Peyer's patch (tissue), 4 donors: Measurements from ENCODE around the gene RILPL1. TPM values are rescaled to one million over a fixed set of nuclear protein-coding genes. Genes with fewer than 3 reads are reported as not detected.
"Not testable (repeated sequence)": the region's sequence is repeated elsewhere in the genome, so short reads cannot be mapped to it uniquely, and the experiment has no call there.

ENCODE experiments used
- DNase-seq, 3 donors: peaks; one replicate each; pipeline ENCODE4 v3.0.0-alpha.2; 2017 to 2019
- H3K27ac ChIP-seq, 4 donors: fragments of 200-600 bp; sonication (generic); one replicate each; pipeline ENCODE4 v1.5.1; 2016 to 2019
- H3K27me3 ChIP-seq, 2 donors: fragments of 200-600 bp; sonication (generic); one replicate each; pipeline ENCODE4 v1.5.1; 2019
- H3K36me3 ChIP-seq, 3 donors: fragments of 200-600 bp; sonication (generic); one replicate each; pipeline ENCODE4 v1.5.1; 2016 to 2019
- H3K4me1 ChIP-seq, 4 donors: fragments of 200-600 bp; sonication (generic); one replicate each; pipeline ENCODE4 v1.5.1; 2016 to 2019
- H3K4me3 ChIP-seq, 4 donors: fragments of 200-600 bp; sonication (generic); 1 replicate in 3 of 4; 2 replicates in 1 of 4; pipeline ENCODE4 v1.5.1; 2016 to 2019; ENCODE audit warnings: mild to moderate bottlenecking in 1 of 4
- H3K9me3 ChIP-seq, 4 donors: fragments of 200-600 bp; sonication (generic); one replicate each; pipeline ENCODE4 v1.5.1; 2016 to 2019; ENCODE audit warnings: mild to moderate bottlenecking in 1 of 4
- POLR2A ChIP-seq, 2 donors: fragments of 450-650 bp; IDR thresholded peaks; one replicate each; pipeline ENCODE4 v1.5.1; 2017; ENCODE audit warnings: antibody characterized with exemption in 2 of 2, mild to moderate bottlenecking in 2 of 2, moderate library complexity in 2 of 2
- total RNA-seq, 4 donors: library from RNA; depleted of rRNA; stranded (reverse); fragments of >200 nt; gene quantifications; one replicate each; pipeline ENCODE4 v1.1.0, GENCODE V29; 2016
- TF ChIP-seq, protein P1 (sequence below), 6 experiments: fragments of 450-650 bp in 4 of 6; fragments of 200-600 bp in 2 of 6; sonication (generic) in 1 of 6; IDR thresholded peaks; one replicate each; pipeline ENCODE4 v1.5.1; 2017 to 2019; ENCODE audit warnings: antibody characterized with exemption in 6 of 6, mild to moderate bottlenecking in 3 of 6, moderate library complexity in 1 of 6

RILPL1 gene
- total RNA-seq, 4 donors from 2014 or later: 1.4 to 29.7 (median 4.6) TPM

DNA sequence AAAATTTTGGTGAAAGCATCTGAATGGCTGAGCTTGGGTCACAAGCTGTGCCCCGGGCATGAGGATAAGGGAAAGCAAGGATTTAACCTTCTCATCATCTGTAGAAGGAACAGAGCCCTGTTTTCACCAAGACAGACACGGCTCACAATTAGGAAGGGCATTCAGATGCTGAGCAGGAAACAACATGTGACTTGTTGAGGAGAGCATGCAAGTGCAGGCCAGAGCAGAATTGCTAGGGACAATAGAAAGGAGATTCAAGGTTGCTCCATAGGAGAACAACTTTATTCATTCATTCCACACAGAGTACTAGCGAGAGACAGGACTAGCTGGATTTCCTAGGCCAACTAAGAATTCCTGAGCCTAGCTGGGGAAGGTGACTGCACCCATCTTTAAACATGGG, 14.6 kb upstream of the RILPL1 start:
- DNase-seq: no peak
- Histone ChIP-seq H3K27me3 (no peaks in the 10 kb centered on the region), H3K9me3 (no peaks in the 10 kb centered on the region), H3K36me3 (no peaks in the 10 kb centered on the region), H3K4me1 (no peaks in the 10 kb centered on the region), H3K27ac (no peak overlapping the region), H3K4me3 (no peak overlapping the region)
- TF ChIP-seq POLR2A (IDR thresholded peaks at IDR 0.05): no peak
- TF ChIP-seq, protein P1, sequence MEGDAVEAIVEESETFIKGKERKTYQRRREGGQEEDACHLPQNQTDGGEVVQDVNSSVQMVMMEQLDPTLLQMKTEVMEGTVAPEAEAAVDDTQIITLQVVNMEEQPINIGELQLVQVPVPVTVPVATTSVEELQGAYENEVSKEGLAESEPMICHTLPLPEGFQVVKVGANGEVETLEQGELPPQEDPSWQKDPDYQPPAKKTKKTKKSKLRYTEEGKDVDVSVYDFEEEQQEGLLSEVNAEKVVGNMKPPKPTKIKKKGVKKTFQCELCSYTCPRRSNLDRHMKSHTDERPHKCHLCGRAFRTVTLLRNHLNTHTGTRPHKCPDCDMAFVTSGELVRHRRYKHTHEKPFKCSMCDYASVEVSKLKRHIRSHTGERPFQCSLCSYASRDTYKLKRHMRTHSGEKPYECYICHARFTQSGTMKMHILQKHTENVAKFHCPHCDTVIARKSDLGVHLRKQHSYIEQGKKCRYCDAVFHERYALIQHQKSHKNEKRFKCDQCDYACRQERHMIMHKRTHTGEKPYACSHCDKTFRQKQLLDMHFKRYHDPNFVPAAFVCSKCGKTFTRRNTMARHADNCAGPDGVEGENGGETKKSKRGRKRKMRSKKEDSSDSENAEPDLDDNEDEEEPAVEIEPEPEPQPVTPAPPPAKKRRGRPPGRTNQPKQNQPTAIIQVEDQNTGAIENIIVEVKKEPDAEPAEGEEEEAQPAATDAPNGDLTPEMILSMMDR (IDR thresholded peaks at IDR 0.05): no peak

DNA sequence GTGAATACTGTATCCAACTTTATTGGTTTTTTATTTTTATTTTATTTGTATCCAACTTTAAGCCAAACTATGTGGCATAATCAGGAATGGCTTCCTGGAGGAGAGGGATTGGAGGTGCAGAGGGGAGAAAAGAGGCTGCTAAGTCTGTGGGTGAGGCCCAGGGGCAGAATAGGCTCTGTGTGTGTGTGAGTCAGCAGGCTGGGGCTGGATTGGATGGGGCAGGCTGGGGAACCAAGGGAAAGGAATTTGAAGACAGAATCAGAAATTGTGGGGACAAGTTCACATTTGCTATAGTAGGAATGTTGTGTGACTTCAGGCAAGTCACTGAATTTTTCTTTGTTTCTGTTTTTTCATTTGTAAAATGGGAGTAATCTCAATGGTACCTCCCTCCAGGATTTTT, 12.8 kb upstream of the RILPL1 start:
- no peaks in the 10 kb centered on the region for H3K4me1 ChIP-seq
- H3K36me3 ChIP-seq: no peaks in the 10 kb centered on the region
- H3K9me3 ChIP-seq: no peaks in the 10 kb centered on the region
- no peak overlapping the region for H3K4me3 ChIP-seq
- no peak for DNase-seq
- no peaks in the 10 kb centered on the region for H3K27me3 ChIP-seq
- H3K27ac ChIP-seq: no peak overlapping the region
- TF ChIP-seq, protein P1 (IDR thresholded peaks at IDR 0.05): no peak
- no peak for TF ChIP-seq POLR2A (IDR thresholded peaks at IDR 0.05)

DNA sequence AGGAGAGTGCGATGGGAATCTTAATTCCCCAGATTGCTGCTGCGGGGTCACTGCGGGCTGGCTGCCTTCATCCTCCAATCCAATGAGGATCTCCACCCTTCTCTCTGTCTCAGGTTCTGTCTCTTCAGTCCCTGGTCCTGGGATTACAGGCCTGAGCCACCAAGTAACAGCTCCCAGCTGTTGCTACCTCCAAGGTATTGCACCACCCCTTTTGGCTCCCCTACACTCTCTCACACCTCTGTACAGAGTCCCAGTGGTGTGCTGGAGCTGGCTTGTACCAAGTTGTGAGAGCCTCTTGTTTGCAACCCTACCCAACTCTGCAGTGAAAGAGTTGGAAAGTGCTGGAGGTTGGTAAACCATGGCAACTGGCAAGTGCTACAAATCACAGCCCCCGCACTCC, 10.0 kb upstream of the RILPL1 start:
- DNase-seq: no peak
- no peaks in the 10 kb centered on the region for H3K9me3 ChIP-seq
- H3K36me3 ChIP-seq: no peaks in the 10 kb centered on the region
- no peak overlapping the region for H3K4me3 ChIP-seq
- H3K4me1 ChIP-seq: no peaks in the 10 kb centered on the region
- no peak overlapping the region for H3K27ac ChIP-seq
- H3K27me3 ChIP-seq: no peaks in the 10 kb centered on the region
- TF ChIP-seq POLR2A (IDR thresholded peaks at IDR 0.05): no peak
- TF ChIP-seq, protein P1 (IDR thresholded peaks at IDR 0.05): no peak

DNA sequence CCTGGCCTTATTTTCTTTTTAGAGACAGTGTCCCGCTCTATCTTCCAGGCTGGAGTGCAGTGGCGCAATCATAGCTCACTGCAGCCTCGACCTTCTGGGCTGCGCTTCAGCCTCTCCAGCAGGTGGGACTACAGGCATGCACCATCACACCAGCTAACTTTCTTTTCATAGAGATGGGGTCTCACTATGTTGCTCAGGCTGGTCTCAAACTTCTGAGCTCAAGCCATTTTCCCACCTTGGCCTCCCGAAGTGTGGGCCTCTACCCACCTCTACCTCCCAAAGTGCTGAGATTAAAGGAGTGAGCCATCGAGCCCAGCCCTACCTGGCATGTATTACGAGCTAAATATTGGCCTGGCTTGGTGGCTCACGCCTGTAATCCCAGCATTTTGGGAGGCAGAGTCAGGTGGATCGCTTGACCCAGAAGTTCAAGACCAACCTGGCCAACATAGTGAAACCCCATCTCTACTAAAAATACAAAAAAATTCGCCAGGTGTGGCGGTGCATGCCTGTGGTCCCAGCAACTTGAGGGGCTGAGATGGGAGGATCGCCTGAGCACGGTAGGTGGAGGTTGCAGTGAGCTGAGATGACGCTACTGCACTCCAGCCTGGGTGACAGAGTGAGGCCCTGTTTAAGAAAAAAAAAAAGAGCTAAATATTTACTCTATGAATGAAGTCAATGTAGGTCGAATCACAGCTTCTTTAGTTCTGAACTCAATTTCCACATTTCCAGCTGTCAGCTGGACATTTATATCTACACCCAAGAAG, 7.6 kb upstream of the RILPL1 start:
- TF ChIP-seq POLR2A (IDR thresholded peaks at IDR 0.05): no peak
- TF ChIP-seq, protein P1 (IDR thresholded peaks at IDR 0.05): no peak

GRCh38 chr12:123535952-123536351, 2.4 kb upstream of the RILPL1 start:
- not testable (repeated sequence) for H3K27me3 ChIP-seq, H3K9me3 ChIP-seq, DNase-seq, H3K36me3 ChIP-seq, H3K4me3 ChIP-seq, H3K27ac ChIP-seq
- peaks cover 0 to 21% (median 12%) of the 10 kb centered on the region in 4 donors for H3K4me1 ChIP-seq

More for the DNA sequence above, 7.6 kb upstream of the RILPL1 start:
- Histone ChIP-seq H3K4me3 (no peak overlapping the region), H3K9me3 (no peaks in the 10 kb centered on the region), H3K4me1 (no peaks in the 10 kb centered on the region), H3K27me3 (no peaks in the 10 kb centered on the region), H3K36me3 (no peaks in the 10 kb centered on the region), H3K27ac (no peak overlapping the region)
- DNase-seq: no peak

GRCh38 chr12:123532808-123533649, 490 bp downstream of the RILPL1 start:
- Histone ChIP-seq H3K36me3 (no peaks in the 10 kb centered on the region), H3K4me1 (peaks cover 0 to 21% (median 12%) of the 10 kb centered on the region in 4 donors), H3K27me3 (no peaks in the 10 kb centered on the region), H3K4me3 (peak overlapping the region; percentile 45 to 94 (median 78)), H3K27ac (peak overlapping the region in 3 of 4 donors; percentile 62 to 84 (median 69)), H3K9me3 (no peaks in the 10 kb centered on the region)
- peak in 2 of 3 donors; percentile 49 to 61 for DNase-seq
- TF ChIP-seq, protein P1 (IDR thresholded peaks at IDR 0.05): no peak
